T47D (cell line): Measurements from ENCODE around the gene FRMD1.

Source experiments
- DNase-seq, 2 experiments: peaks; one replicate each; pipeline versions ENCODE4 v3.0.0 to v3.0.0-alpha.2; 2011 to 2012; ENCODE audit warnings: low read depth in 1 of 2, low spot score in 1 of 2
- JUND ChIP-seq: IDR thresholded peaks from 2 replicates; pipeline ENCODE4 v1.6.1; 2012; ENCODE audit warnings: low read depth
- in situ Hi-C: cut with HindIII; loops from 2 replicates; pipeline ENCODE4 v1.10.0; 2016; ENCODE audit warnings: low sequenced_read_pairs, low pct_unique_long_range_greater_than_20kb

FRMD1 gene

GRCh38 chr6:168035661-168036545 lies 43.1 kb downstream of the FRMD1 start:
- in situ Hi-C loops: no loop called here
- DNase-seq: peak in 1 of 2 experiments; percentile 44
- TF ChIP-seq JUND: no peak

DNA sequence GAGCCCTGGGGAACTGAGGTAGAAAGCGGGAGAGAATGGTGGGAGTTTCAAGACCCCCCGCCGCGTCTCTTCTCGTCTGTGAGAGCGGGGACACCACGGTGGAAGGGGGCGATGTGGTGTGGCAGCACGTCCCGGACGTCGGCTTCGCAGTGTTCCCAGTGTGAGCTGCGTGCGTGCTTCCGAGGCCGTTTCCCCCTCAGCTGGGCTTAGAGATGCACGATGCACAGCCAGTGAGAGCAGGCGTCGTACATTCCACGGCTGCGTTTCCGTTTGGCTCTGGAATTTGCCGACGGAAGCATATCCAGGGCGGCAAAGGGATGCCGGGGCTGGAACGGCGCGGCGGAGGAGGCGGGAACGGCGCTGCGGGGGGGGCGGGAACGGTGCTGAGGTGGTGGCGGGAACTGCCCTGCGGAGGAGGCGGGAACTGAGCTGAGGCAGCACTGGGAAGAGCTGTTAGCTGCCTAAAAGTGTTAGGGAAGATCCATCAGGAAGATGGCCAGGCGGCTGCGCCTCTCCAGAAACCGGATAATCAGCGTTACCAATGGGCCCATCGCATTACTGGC lies 43.8 kb downstream of the FRMD1 start:
- in situ Hi-C loops: no loop called here
- TF ChIP-seq JUND: no peak
- peak in 1 of 2 experiments; percentile 69 for DNase-seq

- no peak for TF ChIP-seq JUND
- no peak for DNase-seq
- in situ Hi-C loops: no loop called here
These were observed 44.5 kb downstream of the FRMD1 start for GRCh38 chr6:168034537-168034936.

DNA sequence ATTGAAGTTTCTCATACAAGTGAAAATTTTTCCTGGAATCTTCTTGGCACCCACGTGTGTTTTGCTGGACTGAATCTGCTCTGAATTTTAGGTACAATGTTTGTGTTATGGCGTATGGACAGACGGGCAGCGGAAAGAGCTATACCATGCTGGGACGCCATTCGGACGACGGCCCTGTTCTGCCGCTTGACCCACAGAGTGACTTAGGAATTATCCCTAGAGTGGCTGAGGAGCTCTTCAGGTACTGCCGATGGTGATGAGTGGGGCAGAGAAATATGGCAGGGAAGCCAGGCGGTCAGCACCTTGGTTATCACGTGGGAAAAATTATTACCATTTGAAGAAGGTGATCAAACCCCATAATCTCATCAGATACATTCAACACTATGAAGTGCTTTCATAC lies 45.2 kb downstream of the FRMD1 start:
- in situ Hi-C loops: no loop called here
- TF ChIP-seq JUND: no peak
- DNase-seq: no peak

DNA sequence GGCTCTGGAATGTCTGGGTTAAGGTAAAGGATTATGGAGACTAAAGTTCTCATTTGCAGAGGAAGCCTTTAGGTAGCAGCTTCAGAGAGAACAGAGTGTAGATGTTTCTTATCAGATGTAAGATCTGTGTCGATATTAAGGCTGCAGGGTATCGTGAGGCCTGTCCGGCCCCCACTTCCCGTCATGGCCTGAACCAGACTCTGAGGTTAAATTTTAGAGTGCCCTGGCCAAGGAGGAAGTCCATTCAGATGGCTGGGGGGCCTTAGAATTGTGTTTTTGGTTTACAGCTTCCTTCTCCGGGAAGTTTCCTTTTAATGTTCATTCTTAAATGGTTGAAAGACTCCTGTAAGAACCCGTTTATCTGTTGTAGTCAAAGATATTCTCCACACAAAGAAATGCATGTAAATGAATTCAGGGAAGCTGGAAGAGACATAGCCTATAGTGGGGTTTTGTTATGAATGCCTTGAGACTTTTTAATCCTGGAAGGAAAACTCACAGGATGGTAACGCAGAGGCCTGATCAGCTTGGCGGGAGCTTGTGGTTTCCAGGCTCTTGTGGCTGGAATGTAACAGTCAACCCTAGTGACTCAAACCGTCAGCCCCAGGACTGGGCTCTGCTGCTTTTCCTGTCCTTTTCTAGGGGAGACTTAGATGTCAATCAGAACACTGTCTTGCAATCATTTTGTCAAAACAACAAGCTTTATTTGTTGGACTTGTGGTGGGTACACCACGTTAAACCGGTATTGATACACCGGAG lies 46.8 kb downstream of the FRMD1 start:
- in situ Hi-C loops: no loop called here
- DNase-seq: no peak
- no peak for TF ChIP-seq JUND

DNA sequence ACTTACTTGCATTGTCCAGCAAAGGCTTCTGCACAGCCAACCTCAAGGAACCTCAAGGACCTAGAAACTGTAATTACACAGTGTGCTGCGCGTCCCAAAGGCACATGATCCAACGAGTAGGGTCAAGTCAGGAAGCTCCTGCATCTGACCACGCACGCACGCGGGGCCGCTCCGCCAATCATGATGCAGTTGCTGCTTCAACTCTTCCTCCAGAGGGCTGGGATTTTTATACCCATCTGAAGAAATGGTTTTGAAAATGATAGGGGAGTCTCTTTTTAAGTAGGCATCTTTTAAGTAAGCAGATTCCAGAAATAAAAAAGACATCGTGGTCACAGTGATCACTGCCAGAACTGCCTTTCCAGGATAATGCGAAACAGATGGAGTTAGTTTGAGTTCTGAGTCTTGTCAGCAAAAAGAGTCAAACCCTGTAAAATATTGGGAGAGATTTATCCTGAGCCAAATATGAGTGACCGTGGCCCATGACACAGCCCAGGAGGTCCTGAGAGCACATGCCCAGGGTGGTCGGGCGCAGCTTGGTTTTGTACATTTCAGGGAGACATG lies 47.5 kb downstream of the FRMD1 start:
- in situ Hi-C loops: no loop called here
- TF ChIP-seq JUND: no peak
- DNase-seq: no peak

- TF ChIP-seq JUND: no peak
- no peak for DNase-seq
- in situ Hi-C loops: no loop called here
These were observed 48.1 kb downstream of the FRMD1 start for GRCh38 chr6:168030908-168031307.

GRCh38 chr6:168030218-168030746 lies 48.7 kb downstream of the FRMD1 start:
- no peak for DNase-seq
- TF ChIP-seq JUND: no peak
- in situ Hi-C loops: no loop called here

DNA sequence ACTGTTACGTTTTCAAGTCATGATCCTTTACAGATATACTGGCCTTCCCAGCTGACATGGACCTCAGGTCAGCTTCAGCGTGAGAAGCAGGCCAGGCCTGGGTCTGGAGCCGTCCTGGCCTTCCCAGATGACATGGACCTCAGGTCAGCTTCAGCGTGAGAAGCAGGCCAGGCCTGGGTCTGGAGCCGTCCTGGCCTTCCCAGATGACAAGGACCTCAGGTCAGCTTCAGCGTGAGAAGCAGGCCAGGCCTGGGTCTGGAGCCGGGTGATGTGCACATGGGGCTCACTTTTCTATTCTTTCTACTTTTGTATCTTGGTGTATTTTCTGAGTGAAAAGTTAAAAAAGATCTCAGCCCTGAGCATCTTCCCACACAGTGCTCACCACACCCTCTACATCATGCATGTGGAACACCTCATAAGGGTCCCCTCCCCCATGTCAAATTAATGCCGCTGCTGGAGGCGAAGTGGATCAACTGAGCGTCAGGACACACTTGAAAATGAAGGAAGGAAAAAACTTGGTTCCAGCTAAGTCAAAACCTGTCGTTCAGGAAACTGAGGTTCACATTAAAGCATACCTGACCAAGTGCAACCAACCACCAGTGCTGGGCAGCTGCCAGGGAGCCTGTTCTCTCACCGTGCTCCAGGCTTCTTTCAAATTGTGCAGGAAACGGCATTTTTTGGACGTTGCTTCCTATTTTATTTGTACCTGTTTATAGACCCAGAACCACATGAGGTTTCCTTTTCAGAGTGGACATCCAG lies 49.4 kb downstream of the FRMD1 start:
- in situ Hi-C loops: no loop called here
- TF ChIP-seq JUND: no peak
- peak in 1 of 2 experiments; percentile 49 for DNase-seq

GRCh38 chr6:168028181-168028580 lies 50.8 kb downstream of the FRMD1 start:
- no peak for TF ChIP-seq JUND
- no peak for DNase-seq
- in situ Hi-C loops: no loop called here

DNA sequence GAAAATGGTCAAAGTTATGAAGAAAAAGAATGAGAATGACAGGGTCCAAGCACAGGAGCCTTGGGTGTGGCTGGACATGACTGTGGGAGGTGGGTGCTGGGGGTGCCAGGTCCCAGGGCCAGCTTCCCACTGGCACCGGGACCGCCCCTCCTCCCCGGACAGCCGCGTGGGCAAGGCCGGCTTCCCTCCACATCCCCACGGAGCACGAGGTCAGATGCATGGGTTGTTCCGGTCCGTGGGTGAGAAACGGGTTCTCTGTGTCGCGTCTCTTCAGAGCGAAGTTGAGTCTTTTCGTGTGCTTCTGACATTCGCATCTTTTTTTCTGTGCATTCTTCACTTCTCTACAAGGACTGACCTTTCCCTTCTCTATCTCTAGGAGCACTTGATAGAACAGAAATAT lies 51.5 kb downstream of the FRMD1 start:
- in situ Hi-C loops: no loop called here
- TF ChIP-seq JUND: no peak
- DNase-seq: no peak

DNA sequence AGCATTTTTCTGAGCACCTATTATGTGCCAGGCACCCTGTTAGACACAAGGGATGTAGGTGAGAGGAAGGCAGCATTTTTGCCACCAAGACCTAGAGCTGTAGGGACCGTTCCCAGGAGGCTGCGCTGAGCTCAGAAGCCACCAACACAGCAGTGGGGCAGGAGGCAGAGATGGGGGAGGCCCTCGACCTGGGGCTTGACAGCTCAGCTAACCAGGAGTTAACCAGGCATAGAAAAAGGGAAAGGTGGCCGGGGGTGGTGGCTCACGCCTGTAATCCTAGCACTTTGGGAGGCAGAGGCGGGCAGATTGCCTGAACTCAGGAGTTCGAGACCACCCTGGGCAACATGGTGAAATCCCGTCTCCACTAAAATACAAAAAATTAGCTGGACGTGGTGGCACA lies 52.1 kb downstream of the FRMD1 start:
- no peak for DNase-seq
- in situ Hi-C loops: no loop called here
- no peak for TF ChIP-seq JUND
